ENCODE data around the gene ROPN1B. TPM values are rescaled to one million over a fixed set of nuclear protein-coding genes. Genes with fewer than 3 reads are reported as not detected.

ROPN1B gene
- total RNA-seq, 4 donors from 2014 or later, result 0.60 to 8.8 (median 6.9) TPM; not detected in 1

DNA sequence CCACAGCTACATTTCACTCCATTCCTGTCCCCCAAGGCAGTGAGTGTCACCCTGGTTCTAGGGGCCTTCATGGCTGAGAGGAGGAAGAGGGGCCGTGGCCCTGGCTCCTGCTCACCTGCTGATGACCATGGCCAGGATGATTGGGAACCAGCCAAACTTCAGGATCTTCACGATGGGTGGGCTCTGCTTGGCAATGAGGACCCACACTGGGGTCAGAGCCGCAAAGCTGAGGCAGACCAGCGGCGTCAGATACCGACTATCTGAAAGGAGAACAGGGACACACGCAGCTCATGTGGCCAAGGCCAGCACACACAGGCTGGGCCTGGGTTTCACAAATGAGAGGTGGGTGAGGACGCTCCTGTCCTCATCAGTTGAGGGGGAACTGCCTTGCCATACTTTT lies 47.6 kb downstream of the ROPN1B start:
- 92 to 93% methylated on average over 8 of the region's 8 CpGs for WGBS, 2 donors
- Histone ChIP-seq H3K4me1 (peaks cover 0 to 19% (median 2%) of the 10 kb centered on the region in 4 donors), H3K9me3 (no peaks in the 10 kb centered on the region), H3K4me3 (no peak overlapping the region), H3K27me3 (no peaks in the 10 kb centered on the region), H3K27ac (no peak overlapping the region), H3K36me3 (peaks cover 0 to 80% (median 0%) of the 10 kb centered on the region in 3 donors)
- DNase-seq (ENCODE audit: low spot score in 2 of 2), result no peak
- no peak for TF ChIP-seq POLR2A (IDR thresholded peaks at IDR 0.05)
- TF ChIP-seq CTCF (IDR thresholded peaks at IDR 0.05), result no peak
- no peak for TF ChIP-seq EP300 (IDR thresholded peaks at IDR 0.05)

- Histone ChIP-seq H3K4me1 (peaks cover 0 to 19% (median 2%) of the 10 kb centered on the region in 4 donors), H3K9me3 (no peaks in the 10 kb centered on the region), H3K27me3 (no peaks in the 10 kb centered on the region), H3K4me3 (no peak overlapping the region), H3K27ac (no peak overlapping the region), H3K36me3 (peaks cover 0 to 79% (median 0%) of the 10 kb centered on the region in 3 donors)
- no peak for DNase-seq (ENCODE audit: low spot score in 2 of 2)
- TF ChIP-seq EP300 (IDR thresholded peaks at IDR 0.05) (no peak), POLR2A (IDR thresholded peaks at IDR 0.05) (no peak), CTCF (IDR thresholded peaks at IDR 0.05) (no peak)
- 92% methylated on average over 6 to 9 of the region's 9 CpGs for WGBS, 2 donors
Measured at GRCh38 chr3:126017362-126017761, 48.4 kb downstream of the ROPN1B start.

GRCh38 chr3:126018545-126018944 lies 49.6 kb downstream of the ROPN1B start:
- Histone ChIP-seq H3K4me1 (peaks cover 0 to 17% (median 2%) of the 10 kb centered on the region in 4 donors), H3K36me3 (peaks cover 0 to 81% (median 0%) of the 10 kb centered on the region in 3 donors), H3K27ac (no peak overlapping the region), H3K4me3 (no peak overlapping the region), H3K9me3 (no peaks in the 10 kb centered on the region), H3K27me3 (no peaks in the 10 kb centered on the region)
- WGBS, 2 donors, result 67 to 71% methylated on average over 1 of the region's 1 CpG
- TF ChIP-seq EP300 (IDR thresholded peaks at IDR 0.05), result no peak
- TF ChIP-seq CTCF (IDR thresholded peaks at IDR 0.05), result no peak
- TF ChIP-seq POLR2A (IDR thresholded peaks at IDR 0.05), result no peak
- DNase-seq (ENCODE audit: low spot score in 2 of 2), result no peak

- no peak for TF ChIP-seq CTCF (IDR thresholded peaks at IDR 0.05)
- DNase-seq (ENCODE audit: low spot score in 2 of 2), result no peak
- no peak overlapping the region for H3K4me3 ChIP-seq
- H3K36me3 ChIP-seq, result peaks cover 0 to 81% (median 0%) of the 10 kb centered on the region in 3 donors
- WGBS, 2 donors, result 84 to 86% methylated on average over 7 of the region's 7 CpGs
- no peak overlapping the region for H3K27ac ChIP-seq
- peaks cover 0 to 12% (median 1%) of the 10 kb centered on the region in 4 donors for H3K4me1 ChIP-seq
- H3K9me3 ChIP-seq, result no peaks in the 10 kb centered on the region
- no peaks in the 10 kb centered on the region for H3K27me3 ChIP-seq
Measured at GRCh38 chr3:126018995-126019394, 50.0 kb downstream of the ROPN1B start.

- Histone ChIP-seq H3K9me3 (no peaks in the 10 kb centered on the region), H3K27ac (no peak overlapping the region), H3K27me3 (no peaks in the 10 kb centered on the region), H3K4me1 (peaks cover 0 to 6% (median 0%) of the 10 kb centered on the region in 4 donors), H3K4me3 (no peak overlapping the region), H3K36me3 (peaks cover 0 to 81% (median 0%) of the 10 kb centered on the region in 3 donors)
- 89 to 97% methylated on average over 4 to 5 of the region's 5 CpGs for WGBS, 2 donors
- no peak for DNase-seq (ENCODE audit: low spot score in 2 of 2)
- no peak for TF ChIP-seq CTCF (IDR thresholded peaks at IDR 0.05)
- TF ChIP-seq POLR2A (IDR thresholded peaks at IDR 0.05), result no peak
- no peak for TF ChIP-seq EP300 (IDR thresholded peaks at IDR 0.05)
Measured at GRCh38 chr3:126019683-126020082, 50.7 kb downstream of the ROPN1B start.
